ENCODE measurements around the gene ARHGAP42.

- no peak for TF ChIP-seq CTCF (IDR thresholded peaks at IDR 0.05; ENCODE audit: insufficient read depth, low read length, poor library complexity, severe bottlenecking)
- no peak for TF ChIP-seq EZH2phosphoT487 (conservative IDR thresholded peaks at IDR 0.05; ENCODE audit: low read length)
Observed at GRCh38 chr11:100703139-100703538, 16.1 kb downstream of the ARHGAP42 start.

Data from SU-DHL-6 (cell line).